ENCODE results near the gene IGF2BP3.
"Not testable (repeated sequence)": the region's sequence is repeated elsewhere in the genome, so short reads cannot be mapped to it uniquely, and the experiment has no call there.

The IGF2BP3 gene

GRCh38 chr7:23338439-23338838 is 131.9 kb downstream of the IGF2BP3 start:
- no peak for DNase-seq

GRCh38 chr7:23337374-23337773 is 132.9 kb downstream of the IGF2BP3 start:
- no peak for DNase-seq

GRCh38 chr7:23336799-23337283 is 133.4 kb downstream of the IGF2BP3 start:
- DNase-seq: no peak

GRCh38 chr7:23336086-23336485 is 134.2 kb downstream of the IGF2BP3 start:
- no peak for DNase-seq

GRCh38 chr7:23335621-23336020 is 134.7 kb downstream of the IGF2BP3 start:
- DNase-seq: no peak

GRCh38 chr7:23335136-23335535 is 135.2 kb downstream of the IGF2BP3 start:
- no peak for DNase-seq

GRCh38 chr7:23334482-23335056 is 135.7 kb downstream of the IGF2BP3 start:
- no peak for DNase-seq

GRCh38 chr7:23333671-23334246 is 136.5 kb downstream of the IGF2BP3 start:
- DNase-seq: no peak

- no peak for DNase-seq
These were observed 137.2 kb downstream of the IGF2BP3 start for GRCh38 chr7:23332910-23333612.

- DNase-seq: no peak
These were observed 138.1 kb downstream of the IGF2BP3 start for GRCh38 chr7:23332193-23332592.

- no peak for DNase-seq
These were observed 139.2 kb downstream of the IGF2BP3 start for GRCh38 chr7:23331132-23331531.

GRCh38 chr7:23315366-23315765 is 154.9 kb downstream of the IGF2BP3 start:
- DNase-seq: no peak

GRCh38 chr7:23312141-23312540 is 158.2 kb downstream of the IGF2BP3 start:
- not testable (repeated sequence) for DNase-seq

GRCh38 chr7:23308754-23309153 is 161.5 kb downstream of the IGF2BP3 start:
- no peak for DNase-seq

- no peak for DNase-seq
These were observed 163.3 kb downstream of the IGF2BP3 start for GRCh38 chr7:23306936-23307521.

GRCh38 chr7:23299770-23300300 is 170.5 kb downstream of the IGF2BP3 start:
- no peak for DNase-seq

GRCh38 chr7:23298885-23299769 is 171.2 kb downstream of the IGF2BP3 start, which contains the start of gene MALSU1:
TSS of gene MALSU1 (plus strand) at chr7:23299339. CDS start at chr7:23299353, 14 bp downstream.
- DNase-seq: peak; percentile 75

GRCh38 chr7:23298141-23298881 is 172.0 kb downstream of the IGF2BP3 start:
- no peak for DNase-seq

GRCh38 chr7:23295401-23295697 is 174.9 kb downstream of the IGF2BP3 start:
- no peak for DNase-seq

- DNase-seq: no peak
These were observed 175.5 kb downstream of the IGF2BP3 start for GRCh38 chr7:23294549-23295400.

Measured in activated gamma-delta T cell (primary cell).